Renal pelvis (tissue), 4 donors: ENCODE data around the gene HYAL2. TPM values are rescaled to one million over a fixed set of nuclear protein-coding genes. Genes with fewer than 3 reads are reported as not detected.
A peak's percentile ranks its signal among the peaks of the same experiment; 100 is the strongest.

ENCODE experiments used
- DNase-seq: peaks from one replicate; pipeline ENCODE4 v3.0.0-alpha.2; 2013
- polyA plus RNA-seq, 3 donors: library from polyadenylated mRNA; unstranded; fragments of 120-200 nt; gene quantifications; one replicate each; pipeline ENCODE4 v1.2.1, GENCODE V29; 2013; ENCODE audit not compliant: insufficient read length in 3 of 3

HYAL2 gene
- polyA plus RNA-seq, 3 donors = 65.4 to 95.1 (median 80.3) TPM

DNA sequence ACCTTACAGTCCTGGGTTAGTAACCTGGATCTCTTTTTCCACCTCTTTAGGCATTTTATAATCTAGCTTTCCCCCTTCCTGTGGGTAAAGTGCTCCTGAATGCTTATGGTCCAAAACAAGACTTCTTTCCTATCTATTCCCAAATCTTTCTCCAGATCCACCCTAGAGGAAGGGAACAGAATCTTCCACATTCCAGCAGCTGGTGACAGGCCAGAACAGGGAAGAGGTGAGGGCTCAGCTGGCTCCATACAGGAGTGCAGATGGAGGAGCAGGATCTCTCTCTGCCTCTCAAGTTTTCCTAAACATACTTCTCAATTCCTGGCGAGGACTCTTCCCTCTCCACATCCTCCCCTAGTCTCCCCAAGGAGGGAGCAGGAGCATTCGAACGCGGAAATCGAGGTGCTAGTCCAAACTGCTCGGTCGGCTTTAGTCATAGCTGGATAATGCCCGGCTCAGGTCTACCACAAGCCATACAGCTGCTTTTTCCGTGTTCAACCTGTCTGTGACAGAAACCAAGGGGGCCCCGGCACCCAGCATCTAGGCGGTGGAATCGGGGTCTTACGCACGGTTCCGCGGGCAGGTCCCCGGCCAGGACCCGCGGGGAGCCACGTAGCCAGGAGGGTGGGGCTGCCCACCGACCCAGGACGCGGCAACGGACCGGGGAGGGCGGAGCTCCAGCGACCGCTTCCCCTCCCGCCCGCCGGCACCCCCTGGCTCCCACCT is 14.1 kb upstream of the HYAL2 start:
- no peak for DNase-seq

- no peak for DNase-seq
Measured at GRCh38 chr3:50334339-50335075, 12.0 kb upstream of the HYAL2 start.

- no peak for DNase-seq
Measured at GRCh38 chr3:50333744-50334328, 11.3 kb upstream of the HYAL2 start.

DNA sequence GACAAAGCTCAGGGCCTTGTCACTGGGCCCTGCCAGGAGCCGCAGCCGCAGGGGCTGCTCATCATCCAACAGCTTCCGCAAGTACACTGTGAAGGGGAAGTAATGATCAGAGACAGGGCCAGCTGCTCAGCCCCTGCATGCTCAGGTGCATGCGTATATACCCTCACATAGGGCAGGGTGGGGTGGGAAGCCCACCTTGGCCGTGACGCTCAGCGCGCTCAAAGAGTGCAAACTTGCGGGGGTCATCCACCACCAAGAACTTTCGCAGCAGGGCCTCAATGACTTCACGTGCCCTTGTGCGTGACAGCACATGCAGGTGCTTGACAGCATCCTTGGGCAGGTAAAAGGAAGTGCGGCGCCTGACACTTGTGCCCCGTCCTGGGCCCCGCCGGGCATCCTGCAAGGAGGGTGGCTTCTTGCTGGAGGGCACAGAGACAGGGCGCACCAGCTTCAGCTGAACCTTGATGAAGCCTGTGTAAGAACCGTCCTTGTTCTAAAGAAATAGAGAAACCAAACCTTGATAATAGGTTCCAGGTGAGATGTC is 8.9 kb upstream of the HYAL2 start:
- no peak for DNase-seq

DNA sequence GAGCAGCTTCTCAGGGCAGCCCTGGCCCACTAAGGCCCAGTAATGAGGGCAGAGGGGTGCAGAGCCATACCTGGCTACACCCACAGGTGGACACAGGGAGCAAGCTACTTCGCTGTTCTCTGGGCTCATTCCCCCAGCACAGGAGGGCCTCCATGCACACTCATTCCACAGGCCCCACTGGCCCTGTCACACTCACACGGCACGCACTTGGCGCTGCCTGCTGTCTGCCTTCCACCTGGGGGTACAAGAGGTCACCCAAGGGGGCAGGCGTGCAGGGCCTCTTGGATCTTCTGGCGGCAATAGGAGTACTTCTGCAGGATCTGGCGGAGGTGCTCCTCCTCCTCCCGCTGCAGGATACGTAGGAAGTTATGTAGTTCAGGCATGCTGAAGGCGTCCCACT is 7.8 kb upstream of the HYAL2 start:
- no peak for DNase-seq

DNA sequence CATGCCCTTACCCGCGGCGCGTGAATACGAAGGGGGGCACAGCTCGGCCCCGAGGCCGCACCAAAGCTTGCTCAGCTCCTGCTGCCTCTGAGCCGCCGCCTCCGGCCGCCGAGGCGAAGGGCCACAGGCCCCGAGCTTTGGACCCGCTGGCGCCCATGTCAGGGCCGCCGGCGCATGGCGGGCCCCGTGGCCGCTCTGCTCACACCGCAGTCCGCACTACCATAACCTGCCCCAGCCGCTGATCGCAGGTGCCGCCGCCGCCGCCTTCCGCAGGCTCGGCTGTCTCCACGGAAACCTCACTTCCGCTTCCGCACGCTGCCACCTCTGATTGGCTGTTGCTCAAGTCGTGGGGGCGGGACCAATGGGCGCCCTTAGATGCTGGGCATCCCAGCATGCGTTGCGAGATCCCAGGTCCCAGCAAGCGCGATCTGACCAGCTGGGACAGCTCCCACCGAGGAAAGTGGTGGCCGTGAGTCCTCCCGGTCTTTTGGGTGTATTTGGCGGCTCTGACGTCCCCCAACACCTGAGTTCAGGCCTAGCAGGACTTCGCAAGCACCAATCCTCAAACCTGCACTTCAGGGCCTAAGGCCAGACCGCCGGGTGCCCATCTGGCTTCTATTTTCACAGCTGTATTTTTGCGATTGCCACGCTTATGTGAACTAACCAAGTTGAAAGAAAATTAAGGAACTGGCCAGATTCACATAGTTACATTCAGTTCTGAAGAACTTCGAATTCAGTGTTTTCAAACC is 5.6 kb upstream of the HYAL2 start, which contains the start of gene TUSC2:
Gene TUSC2 (minus strand): TSS at position 281 of the 749 bp plus-strand sequence. CDS start 124 bp downstream, at position 157.
- DNase-seq = peak; percentile 98

DNA sequence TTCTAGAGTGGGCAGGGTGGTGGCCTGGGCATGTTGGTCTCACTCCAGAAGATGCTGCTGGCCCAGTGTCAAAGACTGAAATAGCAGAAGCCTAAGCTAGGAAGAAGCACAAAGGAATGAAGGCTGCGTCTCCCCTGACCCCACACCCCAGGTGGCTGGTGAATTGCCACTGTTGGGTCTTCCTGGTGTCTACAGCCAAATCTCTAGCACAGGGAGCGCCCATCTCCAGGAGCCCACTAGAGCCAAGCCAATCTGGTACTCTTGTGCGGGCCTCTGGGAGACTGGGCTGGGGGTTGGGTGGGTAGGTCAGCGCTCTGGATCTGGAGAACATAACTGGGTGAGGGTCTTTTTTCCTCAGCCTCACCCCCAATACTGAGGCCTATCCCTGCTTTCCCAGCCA is 4.6 kb upstream of the HYAL2 start:
- no peak for DNase-seq

DNA sequence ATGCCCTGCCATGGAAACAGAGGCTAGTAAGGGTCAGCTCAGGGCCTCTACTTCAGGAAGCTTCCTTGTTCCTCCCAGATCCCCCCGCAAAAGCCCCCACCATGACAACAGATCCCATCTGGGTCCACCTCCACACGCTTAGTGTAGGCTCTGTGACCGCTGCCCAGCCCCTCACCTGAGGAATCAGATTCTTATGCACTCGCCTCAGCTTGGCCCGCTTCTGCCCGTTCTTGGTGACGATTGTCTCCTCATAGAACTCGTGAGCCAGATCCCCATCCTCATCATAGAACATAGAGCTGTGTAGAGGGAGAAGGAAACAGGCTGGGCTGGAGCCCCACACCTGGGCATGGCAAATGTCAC is 3.6 kb upstream of the HYAL2 start:
- no peak for DNase-seq

GRCh38 chr3:50325497-50326181 is 3.1 kb upstream of the HYAL2 start:
- DNase-seq = no peak

- no peak for DNase-seq
Measured at GRCh38 chr3:50325113-50325480, 2.6 kb upstream of the HYAL2 start.

GRCh38 chr3:50324351-50325112 is 2.0 kb upstream of the HYAL2 start:
- DNase-seq = no peak

DNA sequence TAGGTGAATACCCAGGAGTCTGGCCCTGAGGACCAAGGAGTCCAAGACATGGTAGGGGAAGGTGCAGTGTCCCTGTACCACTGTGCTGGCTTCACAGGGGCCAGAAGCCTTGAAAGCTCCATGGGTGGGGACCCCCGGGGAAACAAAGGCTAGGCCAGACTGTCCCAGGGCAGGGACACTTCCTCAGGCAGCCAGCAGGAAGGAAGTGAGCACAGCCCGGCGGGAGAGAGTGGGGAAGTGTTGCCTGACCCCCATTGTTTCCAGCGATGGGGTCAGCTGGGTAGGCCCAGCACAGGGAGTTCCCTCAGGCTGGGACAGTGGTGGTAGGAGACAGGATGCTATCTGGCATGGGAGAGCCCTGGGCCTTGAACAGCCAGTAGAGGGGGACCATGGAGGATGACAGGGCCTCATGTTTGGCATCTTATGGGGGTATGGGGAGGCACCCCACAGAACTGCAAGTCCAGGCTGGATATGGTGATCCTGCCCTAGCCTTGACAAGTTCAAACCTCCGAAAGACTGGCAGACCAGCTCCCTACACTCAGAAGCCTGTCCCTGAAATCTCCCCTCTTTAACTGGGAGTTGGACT is 1.2 kb upstream of the HYAL2 start:
- no peak for DNase-seq

- no peak for DNase-seq
Measured at GRCh38 chr3:50323092-50323600, 601 bp upstream of the HYAL2 start.

DNA sequence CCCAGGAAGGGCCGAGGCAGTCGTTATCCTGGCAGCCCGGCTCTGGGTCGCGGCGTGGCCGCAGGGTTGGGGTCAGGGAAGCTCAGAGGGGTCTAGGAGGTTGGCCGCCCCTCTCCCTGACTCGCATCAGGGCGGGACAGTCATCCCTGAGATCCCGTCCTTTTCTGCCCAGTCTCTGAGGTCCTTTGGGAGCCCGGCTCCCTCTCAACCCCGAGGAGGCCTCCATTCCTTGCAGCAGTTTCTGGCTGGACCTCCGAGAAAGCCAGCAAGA is 495 bp downstream of the HYAL2 start:
- DNase-seq = no peak

GRCh38 chr3:50321336-50322114 is 1.0 kb downstream of the HYAL2 start:
- DNase-seq = peak; percentile 91

DNA sequence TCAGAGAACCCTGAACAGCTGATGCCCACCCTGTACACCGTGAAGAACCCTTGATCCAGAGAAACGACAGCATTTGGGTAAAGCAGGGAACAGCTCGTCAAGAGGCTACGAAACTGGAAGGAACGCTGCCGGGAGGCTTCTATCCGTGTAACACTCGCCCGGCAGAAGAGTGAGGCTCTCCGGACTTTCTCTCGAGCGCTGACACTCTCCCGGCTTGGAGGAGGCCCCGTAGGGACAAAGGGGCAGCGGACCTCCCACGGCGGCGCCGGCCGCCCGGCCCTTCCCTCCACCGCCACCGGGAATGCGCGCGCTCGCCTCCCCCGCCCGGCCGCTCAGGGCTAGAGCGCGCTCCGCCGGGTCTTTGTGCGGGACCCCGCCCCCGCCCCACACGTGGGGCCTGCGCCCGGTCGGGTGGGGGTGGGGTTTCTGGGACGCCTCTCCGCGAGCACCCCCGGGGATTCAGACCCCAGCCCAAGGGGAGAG is 1.7 kb downstream of the HYAL2 start:
- DNase-seq = peak; percentile 88

- no peak for DNase-seq
Measured at GRCh38 chr3:50319894-50320625, 2.5 kb downstream of the HYAL2 start.

DNA sequence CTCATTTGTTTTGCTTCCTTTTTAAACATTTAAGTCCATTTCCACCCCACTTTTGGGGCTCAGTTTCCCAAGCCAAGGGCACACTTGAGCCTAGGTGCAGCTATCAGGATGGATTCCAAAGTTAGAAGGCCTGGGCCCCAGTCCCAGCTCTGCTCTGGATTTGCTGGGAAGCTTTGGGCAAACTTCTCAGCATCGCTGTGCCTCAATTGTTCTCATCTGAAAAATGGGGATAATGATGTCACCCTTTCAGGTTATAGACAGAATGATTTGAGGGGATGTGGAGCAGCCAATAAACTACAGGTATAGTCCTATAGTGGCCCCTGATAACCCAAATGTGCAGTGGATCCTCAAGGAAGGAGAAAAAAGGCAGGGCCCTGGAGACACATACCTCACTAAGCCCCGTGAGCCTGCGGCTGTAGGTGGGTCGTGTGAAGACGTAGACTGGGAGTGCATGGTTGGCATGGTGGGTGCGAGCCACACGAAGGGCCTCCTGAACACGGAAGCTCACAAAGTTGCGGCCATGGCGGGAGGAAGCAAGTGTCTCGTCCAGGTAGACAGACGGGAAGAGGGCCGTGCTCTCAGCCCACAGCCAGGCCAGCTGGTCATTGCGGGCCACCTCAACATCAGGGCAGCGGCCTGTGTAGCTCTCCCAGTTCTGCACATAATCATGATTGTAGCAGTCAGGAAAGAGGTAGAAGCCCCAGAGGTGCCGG is 3.2 kb downstream of the HYAL2 start:
- no peak for DNase-seq
